IMR-90 (cell line): ENCODE data around the gene SLIT3. TPM values are rescaled to one million over a fixed set of nuclear protein-coding genes. Genes with fewer than 3 reads are reported as not detected.

Experiments used
- ATAC-seq: fragments of 200-7000 bp; cut with Tn5 transposase; 2 replicates; pipeline ENCODE4 v1.9.1; 2020; ENCODE audit warnings: low read depth, mild to moderate bottlenecking, moderate library complexity
- BruUV-seq: library from RNA; stranded (reverse); fragments of 400-500 nt; replicated peaks from 2 replicates; lab custom pipeline; 2021; lab: Mats Ljungman, UMichigan
- CTCF ChIA-PET: fragments of 300-600 bp; formaldehyde crosslinking; extraction: SDS; loops from one replicate; lab custom pipeline; 2021; ENCODE audit warnings: antibody characterized with exemption; lab: Yijun Ruan, JAX
- POLR2A ChIA-PET: fragments of 300-600 bp; sonication (Branson Sonifier 250); formaldehyde crosslinking; loops from one replicate; lab custom pipeline; 2022; ENCODE audit warnings: antibody characterized with exemption; ENCODE audit not compliant: unreplicated experiment; lab: Charles Lee
- DNase-seq: peaks from one replicate; pipeline ENCODE4 v3.0.0; 2013
- H2AFZ ChIP-seq: replicated peaks from 2 replicates; pipeline ENCODE3; 2013; ENCODE audit warnings: low read length, mild to moderate bottlenecking; ENCODE audit not compliant: poor library complexity
- H2AK5ac ChIP-seq: 2 replicates; pipeline ENCODE4 v1.6.1; 2013; ENCODE audit warnings: low read depth, low read length, inconsistent platforms
- H2AK9ac ChIP-seq: replicated peaks from 2 replicates; pipeline ENCODE3; 2013; ENCODE audit warnings: mild to moderate bottlenecking, low read depth, low read length, moderate library complexity; ENCODE audit not compliant: poor library complexity
- H2BK120ac ChIP-seq: 2 replicates; pipeline ENCODE4 v1.6.1; 2013; ENCODE audit warnings: low read depth, low read length, inconsistent platforms
- H2BK15ac ChIP-seq: 3 replicates; pipeline ENCODE4 v1.6.1; 2013; ENCODE audit warnings: low read depth, low read length, inconsistent platforms
- H2BK20ac ChIP-seq: 2 replicates; pipeline ENCODE4 v1.6.1; 2013; ENCODE audit warnings: low read depth, mild to moderate bottlenecking, inconsistent platforms, low read length, moderate library complexity
- H2BK5ac ChIP-seq: 2 replicates; pipeline ENCODE4 v1.6.1; 2013; ENCODE audit warnings: mild to moderate bottlenecking, low read depth, low read length, inconsistent platforms; ENCODE audit not compliant: poor library complexity, severe bottlenecking
- H3K14ac ChIP-seq: replicated peaks from 2 replicates; pipeline ENCODE4 v1.6.1; 2013; ENCODE audit warnings: low read depth, low read length, inconsistent platforms
- H3K18ac ChIP-seq: 2 replicates; pipeline ENCODE4 v1.6.1; 2013; ENCODE audit warnings: low read depth, low read length, control low read depth
- H3K23ac ChIP-seq: 2 replicates; pipeline ENCODE4 v1.6.1; 2013; ENCODE audit warnings: low read depth, low read length, inconsistent platforms
- H3K27ac ChIP-seq: 2 replicates; pipeline ENCODE4 v1.5.1; 2013; ENCODE audit warnings: mild to moderate bottlenecking, control low read depth, low read length; ENCODE audit not compliant: insufficient read depth
- H3K27me3 ChIP-seq: 2 replicates; pipeline ENCODE4 v1.6.1; 2013; ENCODE audit warnings: low read length; ENCODE audit not compliant: control insufficient read depth, insufficient read depth
- H3K36me3 ChIP-seq: 2 replicates; pipeline ENCODE4 v1.6.1; 2013; ENCODE audit warnings: low read length, mixed read lengths; ENCODE audit not compliant: control insufficient read depth, insufficient read depth
- H3K4ac ChIP-seq: 2 replicates; pipeline ENCODE4 v1.6.1; 2013; ENCODE audit warnings: low read depth, low read length, inconsistent platforms
- H3K4me1 ChIP-seq: 2 replicates; pipeline ENCODE4 v1.6.1; 2013; ENCODE audit warnings: low read length, mixed read lengths; ENCODE audit not compliant: control insufficient read depth, insufficient read depth
- H3K4me2 ChIP-seq: 2 replicates; pipeline ENCODE4 v1.6.1; 2013; ENCODE audit warnings: low read depth, mild to moderate bottlenecking, control low read depth, low read length, moderate library complexity
- H3K4me3 ChIP-seq: 2 replicates; pipeline ENCODE4 v1.5.1; 2013; ENCODE audit warnings: low read depth, mild to moderate bottlenecking, control low read depth, low read length, moderate library complexity; ENCODE audit not compliant: insufficient read depth
- H3K56ac ChIP-seq: 2 replicates; pipeline ENCODE4 v1.6.1; 2013; ENCODE audit warnings: low read length, inconsistent platforms; ENCODE audit not compliant: insufficient read depth; ENCODE audit errors: extremely low read depth
- H3K79me1 ChIP-seq, 2 experiments: 2 replicates each; pipeline ENCODE4 v1.6.1; 2013; ENCODE audit warnings: low read length in 2 of 2, inconsistent platforms in 1 of 2, low read depth in 1 of 2
- H3K9ac ChIP-seq: 2 replicates; pipeline ENCODE4 v1.6.1; 2013; ENCODE audit warnings: low read depth, low read length, control low read depth
- H3K9me1 ChIP-seq: 2 replicates; pipeline ENCODE4 v1.6.1; 2013; ENCODE audit warnings: low read length, inconsistent platforms; ENCODE audit not compliant: insufficient read depth
- H3K9me3 ChIP-seq: 2 replicates; pipeline ENCODE4 v1.6.1; 2013; ENCODE audit warnings: low read length; ENCODE audit not compliant: control insufficient read depth, insufficient read depth
- H4K20me1 ChIP-seq: 2 replicates; pipeline ENCODE4 v1.6.1; 2013; ENCODE audit warnings: low read length, inconsistent platforms; ENCODE audit not compliant: insufficient read depth
- H4K5ac ChIP-seq: 2 replicates; pipeline ENCODE4 v1.6.1; 2013; ENCODE audit warnings: mild to moderate bottlenecking, low read depth, low read length, control low read depth
- H4K8ac ChIP-seq, 2 experiments: 2 replicates each; pipeline ENCODE4 v1.6.1; 2013; ENCODE audit warnings: low read depth in 2 of 2, low read length in 2 of 2, control low read depth in 1 of 2, inconsistent platforms in 1 of 2
- H4K91ac ChIP-seq: 2 replicates; pipeline ENCODE4 v1.6.1; 2013; ENCODE audit warnings: low read depth, low read length, inconsistent platforms; ENCODE audit not compliant: insufficient read depth
- BHLHE40 ChIP-seq: fragments of 150-350 bp; IDR thresholded peaks from 2 replicates; pipeline ENCODE4 v1.6.1; 2016; ENCODE audit warnings: mild to moderate bottlenecking, low read depth, low read length
- CEBPB ChIP-seq: IDR thresholded peaks from 2 replicates; pipeline ENCODE4 v1.6.1; 2012; ENCODE audit warnings: low read depth, low read length, improper control_type of control experiment
- CHD1 ChIP-seq: IDR thresholded peaks from 2 replicates; pipeline ENCODE4 v1.6.1; 2012; ENCODE audit warnings: low read depth, low read length, improper control_type of control experiment
- ELK1 ChIP-seq: fragments of 150-350 bp; IDR thresholded peaks from 2 replicates; pipeline ENCODE4 v1.6.1; 2016; ENCODE audit warnings: low read depth, mild to moderate bottlenecking, low read length, moderate library complexity, borderline replicate concordance
- FOS ChIP-seq: fragments of 150-350 bp; IDR thresholded peaks from 2 replicates; pipeline ENCODE4 v1.6.1; 2016; ENCODE audit warnings: low read depth, low read length
- MXI1 ChIP-seq: IDR thresholded peaks from 2 replicates; pipeline ENCODE4 v1.6.1; 2012; ENCODE audit warnings: low read depth, mild to moderate bottlenecking, low read length, moderate library complexity, borderline replicate concordance
- NFE2L2 ChIP-seq: fragments of 150-350 bp; IDR thresholded peaks from 2 replicates; pipeline ENCODE4 v1.6.1; 2016; ENCODE audit warnings: low read depth, mild to moderate bottlenecking, low read length
- RFX5 ChIP-seq: IDR thresholded peaks from 2 replicates; pipeline ENCODE4 v1.8.0; 2012; ENCODE audit warnings: low read depth, mild to moderate bottlenecking, low read length, moderate library complexity
- WGBS, 2 experiments: methylation state at CpG; one replicate each; pipeline versions ENCODE4 v1.1.5 to v1.1.7; 2013; ENCODE audit warnings: missing lambda C conversion rate in 2 of 2; ENCODE audit not compliant: insufficient read length in 1 of 2; ENCODE audit errors: extremely low coverage in 2 of 2; 5-methylcytosine and 5-hydroxymethylcytosine counted together
- dilution Hi-C: fragments of 300-500 bp; cut with HindIII; formaldehyde crosslinking; loops from one replicate; pipeline ENCODE4 v1.14.3; 2018; ENCODE audit warnings: low sequenced_read_pairs; ENCODE audit not compliant: unreplicated experiment
- in situ Hi-C: fragments of 300-500 bp; cut with MboI; formaldehyde crosslinking; loops from 3 replicates; pipeline ENCODE4 v1.14.3; 2019; ENCODE audit warnings: low sequenced_read_pairs, inconsistent platforms, mixed read lengths
- intact Hi-C: fragments of 100-400 bp; cut with micrococcal nuclease; formaldehyde crosslinking; loops from 2 replicates; pipeline ENCODE4 v1.10.0; 2022
- polyA plus RNA-seq, 3 experiments: library from polyadenylated mRNA; depleted of rRNA; stranded (reverse); fragments of >200 nt; gene quantifications; 2 replicates each; pipeline ENCODE4 v1.2.3, GENCODE V29; 2012; ENCODE audit warnings: low replicate concordance in 1 of 3
- total RNA-seq: library from RNA; depleted of rRNA; stranded (reverse); fragments of >200 nt; gene quantifications from 2 replicates; pipeline ENCODE4 v1.2.3, GENCODE V29; 2012

SLIT3 gene
- total and polyA plus RNA-seq, 2 of the 4 experiments (the other 2 are of a cell fraction) = 0.18 to 0.50 TPM

- Histone ChIP-seq H2BK15ac (no peak overlapping the region), H4K20me1 (no peaks in the 10 kb centered on the region), H3K4ac (no peak overlapping the region), H3K18ac (no peak overlapping the region), H4K5ac (no peak overlapping the region), H3K56ac (no peak overlapping the region), H3K36me3 (no peaks in the 10 kb centered on the region), H3K4me1 (no peaks in the 10 kb centered on the region), H3K9ac (no peak overlapping the region), H2AK9ac (peak overlapping the region; percentile 47), H2AK5ac (no peak overlapping the region), H3K14ac (no peak overlapping the region), H3K27ac (no peak overlapping the region), H4K8ac (no peak overlapping the region), H2BK5ac (no peak overlapping the region), H3K9me1 (no peaks in the 10 kb centered on the region), H3K9me3 (no peaks in the 10 kb centered on the region), H4K91ac (no peak overlapping the region), H2AFZ (peak overlapping the region; percentile 74), H3K4me3 (no peak overlapping the region), H3K27me3 (no peaks in the 10 kb centered on the region; the same call in 1 of the 2 replicates), H3K79me1 (no peaks in the 10 kb centered on the region), H3K4me2 (no peak overlapping the region), H3K23ac (no peak overlapping the region), H2BK120ac (no peak overlapping the region), H2BK20ac (no peak overlapping the region)
- in situ Hi-C loops = loop anchor here (25.0 kb wide), 1 partner anchor 878 kb away; no protein-coding TSS in a partner anchor
- CTCF ChIA-PET = no interaction called here
- POLR2A ChIA-PET = no interaction called here
- dilution Hi-C loops = no loop called here
- 89% methylated on average over 3 of the region's 6 CpGs; no CpG with 5 or more reads in 1 of the 2 experiments for WGBS, 2 experiments
- DNase-seq (no peak), ATAC-seq (no peak)
- no TSS peak for BruUV-seq
- TF ChIP-seq ELK1 (no peak), FOS (no peak), BHLHE40 (no peak), MXI1 (no peak), RFX5 (no peak), CEBPB (no peak), CHD1 (no peak), NFE2L2 (no peak)
- intact Hi-C loops = no loop called here
Measured at GRCh38 chr5:168683927-168684295, 617.0 kb downstream of the SLIT3 start.
